Measurements from ENCODE around the gene TFDP1.

TFDP1 gene

DNA sequence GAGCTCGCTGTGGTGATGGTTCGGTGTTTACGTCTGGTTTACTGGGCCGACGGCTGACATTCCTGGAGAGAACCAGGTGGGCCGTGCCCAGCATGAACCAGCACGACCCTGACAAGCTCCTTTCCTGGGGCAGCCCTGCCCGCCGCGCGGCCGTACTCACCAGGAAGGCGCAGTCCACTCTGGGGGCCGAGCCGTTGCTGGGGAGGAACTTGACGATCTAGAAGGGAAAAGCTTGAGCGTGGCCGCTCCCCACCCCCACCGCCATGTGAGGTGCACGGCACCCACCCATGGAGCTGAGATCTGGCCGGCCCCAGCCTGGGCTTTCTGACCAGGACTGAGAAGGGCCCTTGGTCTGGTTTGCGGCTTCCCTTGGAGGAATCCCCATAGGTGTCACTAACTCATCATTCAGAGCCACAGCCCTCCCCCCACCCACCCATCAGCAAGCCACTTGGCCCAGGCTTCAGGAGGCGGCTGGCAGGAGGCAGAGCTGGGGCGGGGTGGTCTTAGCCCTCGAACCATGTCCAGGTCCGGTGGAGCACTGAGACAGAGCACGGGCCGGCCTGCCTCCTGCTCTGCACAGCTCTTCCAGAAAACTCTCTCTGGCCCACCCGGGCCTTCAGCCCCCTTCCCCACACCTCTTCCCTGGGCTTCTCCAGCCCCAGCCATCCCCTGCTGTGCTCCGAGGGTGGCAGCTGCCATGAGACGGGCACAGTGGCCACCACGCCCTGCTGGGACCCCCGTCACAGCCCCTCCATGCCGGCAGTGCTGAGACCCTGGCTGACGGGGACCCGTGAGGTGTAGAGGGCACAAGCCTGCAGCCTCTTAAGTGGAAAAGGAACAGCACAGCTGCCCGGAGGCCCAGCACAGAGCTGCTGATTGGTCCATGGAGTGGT, 67.2 kb downstream of the TFDP1 start:
- DNase-seq: peak in 8 of 42 donors; percentile 4 to 35 (median 22)
- intact Hi-C loops (cut with DNase I): no loop called here

DNA sequence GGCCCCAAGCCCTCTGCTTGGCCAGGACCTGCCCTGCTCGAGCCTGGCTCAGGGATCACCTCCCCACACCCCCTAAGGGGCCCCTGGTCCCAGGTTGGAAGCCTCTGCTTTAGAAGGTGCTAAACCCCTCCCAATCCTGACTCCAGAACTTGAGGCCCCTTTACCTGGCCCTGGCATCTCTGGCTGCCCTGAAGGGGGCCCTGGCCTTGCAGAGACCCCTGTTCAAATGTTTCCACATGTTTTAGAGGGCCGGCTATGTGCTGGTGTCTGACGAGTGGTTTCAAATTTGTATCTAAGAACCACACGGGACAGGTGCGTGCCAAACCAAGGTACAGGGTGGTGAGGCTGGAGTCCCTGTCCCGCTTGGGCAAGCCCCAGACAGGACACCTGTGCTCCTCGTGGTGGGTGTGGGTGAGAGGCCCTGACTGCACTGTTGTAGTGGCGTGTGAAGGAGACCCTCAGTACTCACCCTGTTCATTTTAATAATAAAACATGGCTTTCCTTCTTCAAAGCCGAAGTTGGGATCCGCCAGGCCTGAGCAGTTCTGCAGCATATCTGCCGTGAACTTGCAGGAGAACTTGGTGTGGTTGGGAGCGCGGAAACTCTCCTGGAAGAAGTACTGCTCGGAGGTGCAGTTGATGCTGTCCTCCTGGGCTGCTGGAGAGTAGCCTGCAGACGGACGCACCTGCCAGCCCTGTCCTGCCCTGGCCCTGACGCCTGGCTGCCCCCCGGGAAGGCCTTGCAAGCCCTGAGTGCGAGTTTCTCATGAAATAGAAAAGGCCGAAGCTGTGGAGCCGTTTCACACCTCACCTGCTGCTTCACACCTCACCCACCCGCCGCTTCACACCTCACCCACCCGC, 68.1 kb downstream of the TFDP1 start:
- intact Hi-C loops (cut with DNase I): no loop called here
- peak in 6 of 42 donors; percentile 7 to 24 (median 15) for DNase-seq

DNA sequence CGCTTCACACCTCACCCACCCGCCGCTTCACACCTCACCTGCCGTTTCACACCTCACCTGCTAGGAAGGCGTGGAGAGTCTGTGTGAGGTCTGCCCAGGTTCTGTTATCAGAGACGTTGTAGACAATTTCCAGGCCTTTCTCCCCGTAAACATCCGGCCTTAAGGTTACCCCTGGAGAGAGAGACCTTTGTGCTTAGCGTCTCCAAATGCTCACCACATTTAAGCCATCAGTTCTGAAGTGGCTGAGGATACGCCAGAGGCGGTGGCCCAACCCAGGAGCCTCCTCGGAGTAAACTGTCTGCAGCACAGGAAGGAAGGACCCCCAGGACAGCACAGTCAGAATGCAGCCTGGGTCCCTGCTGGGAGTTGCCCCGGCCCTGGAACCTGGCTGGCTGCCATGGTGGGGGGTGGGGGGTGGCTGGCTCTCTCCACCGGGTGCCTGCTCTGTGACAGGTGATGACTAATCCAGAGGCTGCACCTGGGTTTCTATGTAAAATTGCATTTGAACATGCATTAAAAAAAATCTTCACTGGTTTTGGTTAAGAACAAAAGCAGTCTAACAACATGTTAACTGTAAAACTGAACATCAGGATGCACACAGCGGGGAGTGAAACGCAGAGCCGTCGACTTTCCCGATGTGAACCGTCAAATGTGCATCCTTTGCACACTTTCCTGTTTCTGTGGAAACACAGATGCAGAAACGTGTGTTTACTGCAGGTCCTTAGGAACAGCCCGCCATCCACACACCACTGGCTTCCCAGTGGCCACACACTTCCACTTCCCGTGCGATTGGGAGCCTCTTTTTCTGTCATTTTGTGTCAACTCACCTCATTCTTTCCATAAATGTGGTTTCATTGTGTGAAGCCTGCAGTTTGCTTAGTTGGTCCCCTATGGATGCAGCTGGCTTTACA, 69.0 kb downstream of the TFDP1 start:
- DNase-seq: peak in 9 of 42 donors; percentile 15 to 43 (median 28)
- intact Hi-C loops (cut with DNase I): no loop called here

DNA sequence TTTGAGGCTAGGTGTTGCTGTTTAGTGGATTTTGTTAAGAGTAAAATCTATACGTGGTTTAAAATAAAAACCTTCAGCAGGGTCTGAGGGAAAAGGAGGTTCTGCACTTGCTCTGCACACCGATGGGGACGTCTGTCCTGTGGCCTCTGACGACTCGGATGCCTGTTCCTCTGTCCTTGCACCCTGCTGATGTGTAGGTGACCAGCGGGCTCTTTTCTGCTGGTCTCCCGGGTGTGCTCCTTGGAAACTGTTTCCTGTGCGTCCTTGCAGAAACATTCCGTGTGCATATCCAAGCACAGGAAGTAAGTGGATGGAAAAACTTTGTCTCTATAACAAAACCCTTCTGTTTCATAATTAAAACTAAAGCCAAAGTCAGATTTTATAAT, 69.6 kb downstream of the TFDP1 start:
- DNase-seq: peak in 4 of 42 donors; percentile 9 to 19 (median 14)
- intact Hi-C loops (cut with DNase I): no loop called here

DNA sequence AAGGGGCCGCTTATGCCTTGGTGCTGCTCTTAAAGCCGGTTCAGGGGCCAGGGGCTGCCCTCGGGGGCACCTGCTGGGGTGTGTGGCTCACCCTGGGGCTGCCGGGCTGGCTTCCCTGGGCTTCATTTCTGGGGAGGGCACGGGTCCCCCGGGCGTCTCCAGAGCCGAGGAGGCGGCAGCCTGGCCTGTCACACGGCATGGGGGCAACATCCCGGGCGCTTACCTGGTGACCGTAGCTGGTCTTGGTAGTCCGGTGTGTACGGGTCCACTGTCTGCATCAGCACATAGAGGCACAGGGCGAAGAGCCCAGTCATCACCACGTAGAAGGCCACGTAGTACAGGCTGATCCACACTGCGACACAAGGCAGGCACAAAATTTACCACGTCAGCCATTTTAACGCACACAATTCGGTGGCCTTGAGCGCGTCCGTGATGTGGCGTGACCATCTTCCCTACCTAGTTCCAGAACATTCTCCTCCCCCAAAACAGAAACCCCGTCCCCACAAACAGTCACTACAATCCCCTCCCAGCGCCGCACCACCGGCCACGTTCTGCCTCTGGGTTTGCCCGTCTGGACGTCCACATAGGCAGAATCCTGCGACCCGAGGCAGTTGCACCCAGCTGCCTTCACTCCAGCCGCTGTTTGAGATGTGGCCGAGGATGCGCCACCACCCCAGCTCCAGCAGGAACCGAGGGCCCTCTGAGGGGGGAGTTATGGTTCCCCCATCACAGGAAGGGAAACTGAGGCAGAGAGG, 70.2 kb downstream of the TFDP1 start:
- peak in 8 of 42 donors; percentile 1 to 35 (median 20) for DNase-seq
- intact Hi-C loops (cut with DNase I): no loop called here

DNA sequence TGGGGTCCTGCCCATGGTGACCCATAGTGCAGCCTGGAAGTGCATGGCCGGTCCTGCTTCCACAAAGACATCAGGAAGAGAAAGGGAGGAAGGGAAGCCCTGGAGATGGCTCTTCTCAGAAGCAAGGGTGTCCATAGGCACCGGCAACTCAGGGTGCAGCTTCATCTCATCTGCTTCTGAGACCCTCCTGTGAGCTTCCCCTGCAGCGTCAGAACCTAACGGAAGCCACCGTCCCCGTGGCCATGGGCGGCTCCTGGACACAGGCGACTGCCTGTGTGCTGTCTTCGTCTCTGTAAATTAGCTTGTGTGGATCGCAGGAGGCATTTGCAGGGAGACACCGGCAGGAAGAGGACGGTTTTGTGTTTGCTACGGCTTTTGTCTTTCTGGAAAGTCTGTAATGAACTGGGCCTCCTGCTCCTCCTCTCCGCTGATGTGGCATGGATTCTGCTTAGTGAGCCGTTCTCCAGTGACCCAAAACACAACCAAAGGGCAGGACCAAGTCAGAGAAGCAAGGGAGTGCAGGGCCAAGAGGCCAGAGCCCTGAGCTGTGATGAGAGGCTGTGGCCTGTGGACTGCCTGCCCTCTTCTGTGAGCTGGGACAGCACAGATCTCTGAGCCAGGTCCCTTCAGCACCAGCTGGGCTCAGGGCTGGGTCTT, 70.9 kb downstream of the TFDP1 start:
- peak in 5 of 42 donors; percentile 2 to 41 (median 12) for DNase-seq
- intact Hi-C loops (cut with DNase I): no loop called here

DNA sequence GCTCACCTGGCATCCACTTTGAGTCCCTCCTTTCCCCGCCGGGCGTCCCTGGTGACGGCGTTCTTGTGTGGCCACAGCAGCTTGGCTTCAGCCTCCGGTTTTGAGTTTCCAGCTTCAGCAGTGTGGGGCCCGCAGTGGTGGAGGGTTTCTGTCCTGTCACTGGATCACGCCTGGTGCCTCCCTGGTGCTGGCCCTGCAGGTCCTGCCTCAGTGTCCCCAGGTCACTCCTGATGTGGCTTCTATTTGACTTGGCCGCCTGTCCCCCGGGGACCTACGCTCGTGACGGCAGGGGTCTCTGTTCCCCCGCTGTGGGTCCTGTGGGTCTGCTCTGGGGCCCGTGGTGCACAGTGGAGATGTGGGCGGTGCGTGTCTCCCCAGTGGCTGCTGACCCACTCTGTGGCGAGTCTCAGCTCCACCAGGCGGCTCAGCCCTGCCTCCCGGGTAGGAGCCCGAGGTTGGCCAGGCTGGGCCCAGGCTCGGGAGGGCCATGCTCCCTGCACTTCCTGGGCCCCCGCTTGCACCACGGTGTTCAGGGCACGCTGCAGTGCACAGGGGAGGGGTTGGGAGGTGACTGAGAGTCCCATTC, 71.5 kb downstream of the TFDP1 start:
- intact Hi-C loops (cut with DNase I): no loop called here
- DNase-seq: peak in 9 of 42 donors; percentile 6 to 30 (median 16)

DNA sequence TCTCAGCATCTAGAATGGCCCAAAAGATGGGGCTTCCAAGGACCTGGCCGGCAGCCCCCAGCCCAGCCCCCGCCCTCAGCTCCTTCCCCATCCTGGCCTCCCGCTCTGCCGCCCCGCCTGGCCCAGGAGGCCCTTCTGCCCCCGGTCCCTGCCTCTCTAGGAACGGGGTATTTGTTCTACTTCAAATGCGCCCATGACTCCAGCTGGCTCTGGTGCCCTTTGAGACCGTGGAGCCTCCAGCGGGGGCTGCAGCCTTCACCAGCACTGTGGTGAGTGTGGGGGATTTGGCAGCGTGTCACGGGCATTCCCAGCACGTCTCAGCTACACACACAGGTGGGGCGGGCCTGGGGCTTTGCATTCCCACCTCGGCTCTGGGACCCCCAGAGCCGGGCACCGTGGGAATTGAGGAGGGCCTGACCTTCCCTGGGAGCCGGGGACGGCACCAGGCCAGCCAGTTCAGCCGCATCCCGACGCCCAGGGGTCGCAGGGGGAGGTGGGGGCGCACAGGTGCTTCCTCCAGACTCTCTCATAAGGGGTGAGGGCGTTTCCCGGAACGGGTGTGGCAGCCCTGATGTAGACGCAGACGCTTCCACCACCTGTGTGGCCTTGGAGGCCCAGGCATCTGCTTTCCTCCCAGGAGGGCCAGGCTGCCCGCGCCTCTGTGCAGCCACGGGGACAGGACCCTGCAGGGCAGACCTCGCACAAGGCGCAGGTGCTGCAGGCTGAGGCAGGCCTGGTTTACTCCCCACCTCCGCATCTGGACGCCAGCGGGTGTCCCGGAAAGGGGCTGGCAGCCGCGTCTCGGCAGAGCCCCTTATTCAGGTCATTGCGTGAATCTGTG, 72.5 kb downstream of the TFDP1 start:
- intact Hi-C loops (cut with DNase I): no loop called here

DNA sequence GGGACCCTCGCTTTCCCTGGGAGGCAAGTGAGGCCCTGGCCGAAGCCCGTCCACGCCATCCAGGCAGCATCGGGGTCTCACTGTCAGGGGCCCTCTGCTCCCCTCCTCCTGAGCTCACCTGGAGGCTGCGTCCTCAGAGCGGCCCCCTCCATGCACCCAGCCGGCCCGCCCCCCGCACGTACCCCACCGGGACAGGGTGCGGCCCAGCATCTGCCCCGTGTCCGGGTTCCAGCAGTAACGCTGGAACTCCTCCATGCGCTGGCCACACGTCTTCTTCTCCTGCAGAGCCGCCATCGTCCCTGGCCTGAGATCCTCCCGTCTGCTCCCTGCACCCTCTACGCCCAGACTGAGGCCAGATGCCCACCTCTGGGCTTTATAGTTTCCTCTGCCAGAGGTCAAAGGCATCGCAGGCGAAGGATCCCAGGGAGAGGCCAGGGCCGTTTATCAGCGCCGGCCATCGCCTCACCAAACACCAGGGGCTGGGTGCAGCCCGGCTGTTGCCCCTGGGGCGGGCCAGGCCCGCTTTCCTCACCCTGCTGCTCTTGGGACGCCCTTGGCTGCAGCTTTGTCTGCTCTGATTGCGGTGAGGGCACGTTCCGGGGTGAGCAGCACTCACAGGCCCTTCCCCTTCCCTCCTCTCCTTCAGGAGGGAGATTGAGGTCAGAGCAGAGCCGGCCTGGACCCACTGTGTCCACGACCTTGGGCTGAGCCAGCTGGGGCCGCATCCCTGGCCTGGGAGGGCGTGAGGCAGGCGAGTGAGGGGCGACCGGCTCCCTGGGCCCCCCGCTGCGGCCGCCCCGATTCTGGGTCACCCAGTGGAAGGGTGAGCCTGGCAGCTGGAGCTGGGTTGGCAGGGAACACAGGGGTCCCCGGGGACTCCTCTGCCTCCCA, 73.5 kb downstream of the TFDP1 start, which contains the start of gene ATP4B:
Gene ATP4B, minus strand, starts transcription at position 348 of the 891 bp plus-strand sequence. Its CDS starts 54 bp downstream, at position 294.
- intact Hi-C loops (cut with DNase I): no loop called here
- peak in 8 of 42 donors; percentile 5 to 38 (median 20) for DNase-seq

More for the DNA sequence above, 72.5 kb downstream of the TFDP1 start:
- peak in 9 of 42 donors; percentile 5 to 34 (median 11) for DNase-seq

DNA sequence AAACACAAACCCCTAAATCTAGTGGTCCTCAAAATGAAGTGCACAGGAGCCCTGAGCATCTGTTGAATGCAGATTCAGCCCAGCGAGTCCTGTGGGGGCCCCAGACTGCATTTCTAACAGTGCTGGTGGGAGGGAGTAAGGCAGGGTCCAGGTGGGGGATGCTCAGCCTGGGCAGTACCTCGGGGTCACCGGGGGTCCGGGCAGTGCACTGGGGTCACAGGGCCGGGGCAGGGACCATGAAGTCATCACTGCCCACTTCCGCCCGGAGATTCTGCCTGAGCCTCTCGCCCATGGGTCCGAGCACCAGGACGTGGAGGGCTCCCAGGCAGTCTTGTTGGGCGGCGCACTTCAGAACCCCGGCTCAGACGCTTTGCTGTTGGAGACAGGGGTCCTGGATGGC, 74.3 kb downstream of the TFDP1 start:
- peak in 4 of 42 donors; percentile 3 to 30 (median 14) for DNase-seq
- intact Hi-C loops (cut with DNase I): no loop called here

DNA sequence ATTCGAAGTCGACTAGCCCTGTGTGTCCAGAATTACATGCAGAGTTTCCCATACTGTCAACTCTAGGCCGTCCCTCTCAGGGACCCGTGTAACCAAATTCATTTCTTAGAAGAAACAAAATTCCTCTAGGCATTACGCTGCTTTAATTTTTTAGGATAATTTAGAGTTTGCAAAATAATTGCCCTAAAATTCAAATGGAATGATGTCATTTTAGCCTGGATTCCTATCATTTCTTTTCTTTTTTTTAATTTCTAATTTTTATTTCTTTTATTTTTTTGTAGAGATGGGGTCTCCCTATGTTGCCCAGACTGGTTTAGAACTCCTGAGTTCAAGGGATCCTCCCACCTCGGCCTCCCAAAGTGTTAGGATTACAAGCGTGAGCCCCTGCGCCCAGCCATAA, 74.8 kb downstream of the TFDP1 start:
- intact Hi-C loops (cut with DNase I): no loop called here
- DNase-seq: no peak

DNA sequence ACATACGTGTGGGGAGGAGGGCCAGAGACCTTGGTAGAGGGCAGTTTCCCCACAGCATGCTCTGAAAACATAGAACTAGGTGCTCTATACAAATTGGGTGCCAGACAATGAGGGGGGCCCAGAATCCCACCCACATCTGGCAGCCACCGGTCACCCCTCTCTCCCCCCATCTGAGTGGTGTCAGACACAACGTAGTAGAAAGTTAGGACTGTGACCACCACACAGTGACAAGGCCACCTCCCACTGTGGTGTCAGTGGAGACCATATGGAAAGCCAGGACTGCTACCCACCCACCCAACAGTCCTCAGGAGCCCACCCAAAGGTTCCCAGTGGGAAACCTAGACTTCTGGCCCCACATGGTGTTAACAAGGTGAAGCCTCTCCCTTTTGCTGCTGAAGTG, 75.5 kb downstream of the TFDP1 start:
- DNase-seq: peak in 1 of 42 donors; percentile 8
- intact Hi-C loops (cut with DNase I): no loop called here

DNA sequence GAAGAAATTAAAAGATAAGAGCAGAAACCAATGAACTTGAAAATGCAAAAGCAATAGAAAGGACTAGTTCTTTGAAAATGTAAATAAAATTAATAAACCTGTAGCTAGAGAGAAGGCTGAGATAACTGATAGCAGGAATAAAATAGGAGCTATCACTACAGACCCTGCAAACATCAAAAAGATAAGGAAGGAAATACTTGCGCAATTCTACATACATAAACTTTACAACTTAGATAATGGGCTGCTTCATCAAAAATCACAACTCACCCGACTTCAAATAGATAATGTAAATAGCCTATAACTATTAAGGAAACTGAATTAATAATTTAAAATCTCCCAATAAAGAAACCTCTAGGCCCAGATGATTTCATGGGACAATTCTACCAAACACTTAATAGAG, 77.0 kb downstream of the TFDP1 start:
- no peak for DNase-seq
- intact Hi-C loops (cut with DNase I): no loop called here

DNA sequence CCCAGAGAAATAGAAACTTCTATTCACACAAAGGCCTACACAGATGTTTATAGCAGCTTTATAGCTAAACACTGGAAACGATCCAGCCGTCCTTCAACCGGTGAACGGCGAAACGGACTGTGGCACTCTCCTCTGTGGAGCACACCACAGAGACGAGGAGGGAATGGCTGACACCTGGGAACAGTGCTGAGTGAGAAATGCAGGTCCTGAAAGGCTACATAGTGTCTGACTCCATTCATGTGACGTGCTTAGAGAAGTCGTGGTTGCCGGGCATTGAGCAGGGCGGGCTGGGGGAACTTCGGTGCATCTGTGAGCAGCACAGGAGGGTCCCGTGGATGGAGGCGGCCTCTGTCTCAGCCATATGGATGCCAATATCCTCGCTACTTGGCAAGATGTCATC, 79.4 kb downstream of the TFDP1 start:
- intact Hi-C loops (cut with DNase I): no loop called here
- peak in 5 of 42 donors; percentile 4 to 27 (median 17) for DNase-seq

All from head of caudate nucleus (tissue), 42 donors.